Measurements from ENCODE around the gene NLGN1.

NLGN1 gene

GRCh38 chr3:173755161-173755560 is 357.6 kb downstream of the NLGN1 start:
- DNase-seq (ENCODE audit: low read depth, low spot score): no peak

GRCh38 chr3:173761161-173761560 is 363.6 kb downstream of the NLGN1 start:
- DNase-seq (ENCODE audit: low read depth, low spot score): no peak

GRCh38 chr3:173762501-173762900 is 365.0 kb downstream of the NLGN1 start:
- DNase-seq (ENCODE audit: low read depth, low spot score): no peak

DNA sequence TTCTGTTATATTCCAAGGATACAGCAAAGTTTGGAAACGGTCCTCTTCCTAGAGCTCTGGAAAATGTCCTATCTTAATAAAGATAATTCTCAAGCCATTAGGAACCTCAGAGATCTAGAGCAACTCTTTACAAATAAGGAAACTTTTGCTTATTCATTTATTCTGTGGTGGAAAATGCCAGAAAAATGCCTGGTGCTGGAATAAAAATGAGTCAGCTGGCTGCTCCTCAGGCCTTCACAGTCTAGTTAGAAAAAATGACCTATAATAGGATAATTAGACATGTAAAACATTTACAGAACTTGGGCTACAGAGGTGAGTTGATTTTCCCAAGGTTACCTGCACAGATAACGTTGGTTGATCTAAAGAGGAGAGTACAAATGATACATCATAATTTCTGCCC is 372.5 kb downstream of the NLGN1 start:
- DNase-seq (ENCODE audit: low read depth, low spot score): peak; percentile 48

- no peak for DNase-seq (ENCODE audit: low read depth, low spot score)
Measured at GRCh38 chr3:173770796-173771573, 373.4 kb downstream of the NLGN1 start.

GRCh38 chr3:173773800-173774199 is 376.3 kb downstream of the NLGN1 start:
- DNase-seq (ENCODE audit: low read depth, low spot score): no peak

DNA sequence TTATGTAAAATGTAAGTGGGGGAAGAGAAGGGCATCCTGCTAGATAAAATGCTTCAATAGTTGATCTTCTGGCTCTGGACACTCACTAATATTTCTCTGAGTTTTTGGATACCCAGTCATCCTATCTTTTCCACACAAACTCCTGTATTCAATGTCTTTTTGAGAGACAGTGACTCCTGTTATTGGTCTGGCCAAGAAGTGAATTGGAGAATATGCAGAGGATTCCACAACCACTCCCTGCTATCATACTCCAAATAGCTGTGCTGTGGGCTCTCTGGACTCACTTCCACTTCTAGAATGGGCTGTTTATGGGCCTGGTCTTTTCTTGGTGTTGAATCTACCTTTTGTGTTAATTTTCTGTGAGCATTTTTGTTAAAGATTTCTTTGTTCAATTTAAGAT is 376.8 kb downstream of the NLGN1 start:
- no peak for DNase-seq (ENCODE audit: low read depth, low spot score)

DNA sequence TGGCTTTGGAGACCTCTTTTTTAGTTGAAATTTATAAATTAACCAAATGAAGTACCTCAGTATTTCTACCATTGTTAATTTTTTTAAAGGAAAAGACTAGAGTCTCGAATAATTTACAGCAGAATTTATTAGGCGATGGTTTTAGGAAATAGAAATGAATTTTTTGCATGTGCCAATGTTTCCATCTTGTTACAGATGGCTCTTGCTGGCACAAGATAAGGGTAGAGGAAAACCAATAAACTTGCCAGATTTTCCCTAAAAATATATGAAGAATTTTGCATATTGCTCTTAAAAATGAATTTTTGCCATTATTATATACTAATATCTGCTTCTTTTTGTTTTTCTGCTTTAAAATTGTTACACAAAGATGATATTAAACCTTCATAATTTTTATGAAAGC is 380.7 kb downstream of the NLGN1 start:
- no peak for DNase-seq (ENCODE audit: low read depth, low spot score)

DNA sequence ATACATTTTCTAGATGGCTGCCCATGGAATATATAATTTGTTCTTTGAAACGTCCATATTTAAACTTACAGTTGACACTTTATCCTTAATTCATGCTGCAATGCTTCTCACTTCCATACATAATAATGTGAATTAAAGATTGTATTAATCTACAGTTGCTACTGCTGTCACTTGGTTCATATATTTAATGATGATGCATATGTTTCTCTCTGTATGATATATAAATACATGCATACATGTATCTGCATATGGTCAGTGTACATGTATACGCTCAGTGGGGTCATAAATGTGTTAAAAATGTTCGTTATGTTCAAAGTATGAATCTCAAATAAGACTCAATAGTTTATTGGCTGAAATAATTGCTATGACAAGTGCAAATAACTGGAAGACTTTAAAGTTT is 382.5 kb downstream of the NLGN1 start:
- no peak for DNase-seq (ENCODE audit: low read depth, low spot score)

GRCh38 chr3:173785004-173785403 is 387.5 kb downstream of the NLGN1 start:
- DNase-seq (ENCODE audit: low read depth, low spot score): peak; percentile 12

- DNase-seq (ENCODE audit: low read depth, low spot score): peak; percentile 5
Measured at GRCh38 chr3:173789530-173790162, 392.1 kb downstream of the NLGN1 start.

DNA sequence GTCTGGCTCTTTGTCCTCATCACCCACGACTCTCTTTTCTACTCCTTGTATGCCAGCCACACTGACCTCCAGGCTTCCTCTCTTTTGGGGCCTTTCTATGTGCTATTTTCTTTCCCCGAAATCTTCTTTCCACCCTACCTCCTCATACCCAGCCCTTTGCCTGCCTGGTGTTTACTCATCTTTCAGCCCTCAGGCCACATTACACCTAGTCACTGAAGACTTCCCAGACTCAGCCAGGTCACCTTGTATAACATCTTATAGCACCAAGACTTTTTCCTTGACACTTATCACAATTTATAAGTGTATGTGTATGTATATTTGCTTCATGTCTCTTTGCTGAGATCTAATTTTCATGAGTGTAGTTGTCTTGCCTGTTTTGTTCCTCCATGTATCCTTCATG is 396.4 kb downstream of the NLGN1 start:
- no peak for DNase-seq (ENCODE audit: low read depth, low spot score)

DNA sequence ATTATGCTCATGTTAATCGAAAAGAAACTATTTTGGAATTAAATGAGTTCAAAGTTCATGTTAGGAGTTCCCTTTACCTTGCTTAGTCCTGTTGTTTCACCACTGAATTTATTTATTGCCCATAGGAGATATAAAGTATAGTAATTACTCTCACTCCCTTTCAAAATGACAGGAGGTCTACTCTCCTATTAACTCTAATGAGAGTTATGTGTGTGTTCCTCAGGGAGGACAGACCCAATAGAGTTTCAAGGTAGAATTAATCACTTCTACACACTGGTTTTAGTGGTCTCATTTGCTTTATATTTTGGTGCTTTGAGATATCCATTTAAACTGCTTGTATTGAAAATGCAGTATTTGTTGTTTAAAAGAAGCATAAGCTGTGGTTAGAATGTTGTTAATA is 398.9 kb downstream of the NLGN1 start:
- no peak for DNase-seq (ENCODE audit: low read depth, low spot score)

- no peak for DNase-seq (ENCODE audit: low read depth, low spot score)
Measured at GRCh38 chr3:173796890-173797289, 399.3 kb downstream of the NLGN1 start.

GRCh38 chr3:173799060-173799816 is 401.7 kb downstream of the NLGN1 start:
- DNase-seq (ENCODE audit: low read depth, low spot score): no peak

- DNase-seq (ENCODE audit: low read depth, low spot score): no peak
Measured at GRCh38 chr3:173800154-173800553, 402.6 kb downstream of the NLGN1 start.

GRCh38 chr3:173814809-173815208 is 417.3 kb downstream of the NLGN1 start:
- DNase-seq (ENCODE audit: low read depth, low spot score): no peak

- no peak for DNase-seq (ENCODE audit: low read depth, low spot score)
Measured at GRCh38 chr3:173819368-173819767, 421.8 kb downstream of the NLGN1 start.

DNA sequence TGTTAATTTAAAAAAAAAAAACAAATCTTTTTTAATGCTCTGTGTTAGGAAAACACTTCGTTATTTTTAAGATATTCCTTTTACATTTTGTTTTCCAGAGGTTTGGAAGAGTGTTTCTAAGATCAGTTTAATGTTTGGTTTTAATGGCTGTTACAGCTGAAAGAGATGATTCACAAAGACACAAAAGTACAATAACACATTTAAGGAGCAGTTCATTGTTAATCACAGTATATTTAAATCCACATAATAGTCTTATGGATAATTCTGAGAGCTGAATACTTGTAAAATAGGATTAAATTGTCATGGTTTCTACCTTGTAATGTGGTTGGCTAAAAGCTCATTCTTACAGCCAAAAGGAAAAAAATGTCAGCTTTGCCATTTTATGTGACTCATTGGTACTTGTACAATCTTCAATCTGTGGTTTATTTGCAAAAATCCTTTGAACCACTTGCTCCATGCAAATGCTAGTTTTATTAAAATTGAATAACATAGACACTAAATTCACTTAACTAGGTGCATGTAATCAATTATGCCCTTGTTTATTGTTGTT is 426.4 kb downstream of the NLGN1 start:
- peak; percentile 46 for DNase-seq (ENCODE audit: low read depth, low spot score)

- DNase-seq (ENCODE audit: low read depth, low spot score): peak; percentile 25
Measured at GRCh38 chr3:173825730-173826129, 428.2 kb downstream of the NLGN1 start.

- DNase-seq (ENCODE audit: low read depth, low spot score): peak; percentile 12
Measured at GRCh38 chr3:173826416-173826815, 428.9 kb downstream of the NLGN1 start.

DNA sequence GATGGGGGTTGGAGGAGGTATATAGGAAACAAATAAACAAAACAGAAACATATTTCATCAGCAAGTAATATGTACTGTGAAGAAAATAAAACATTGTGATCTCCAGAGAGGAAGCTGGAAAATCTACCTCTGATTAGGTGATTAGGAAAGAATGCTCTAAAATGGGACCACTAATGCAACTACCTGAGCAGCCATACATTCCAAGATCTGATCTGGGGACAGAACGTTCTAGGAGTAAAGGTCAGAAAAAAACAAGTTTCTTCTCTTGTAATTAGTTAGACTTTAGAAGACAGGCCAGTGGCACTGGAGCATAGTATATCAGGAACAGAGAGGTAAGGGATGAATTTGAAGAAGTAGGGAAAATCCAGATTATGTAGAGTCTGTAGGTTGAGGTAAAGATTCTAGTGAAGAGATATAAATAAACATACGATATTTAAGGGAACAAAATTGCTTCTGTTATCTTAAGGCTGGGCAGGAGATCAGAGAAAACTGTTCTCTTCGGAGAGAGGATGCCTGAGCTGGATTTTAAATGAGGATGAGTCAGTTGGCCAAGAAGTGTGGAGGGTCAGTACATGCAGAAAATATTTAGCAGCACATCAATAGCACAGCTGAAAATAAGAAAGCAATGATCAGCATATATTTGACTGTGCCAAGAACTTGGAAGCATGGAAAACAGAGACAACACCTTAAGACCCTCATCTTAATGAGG is 429.5 kb downstream of the NLGN1 start:
- DNase-seq (ENCODE audit: low read depth, low spot score): peak; percentile 53
